ENCODE measurements around the gene OR4K2. TPM values are rescaled to one million over a fixed set of nuclear protein-coding genes. Genes with fewer than 3 reads are reported as not detected.
"Not testable (repeated sequence)": the region's sequence is repeated elsewhere in the genome, so short reads cannot be mapped to it uniquely, and the experiment has no call there.

Gene OR4K2
- total RNA-seq (2014; rRNA removed; shearing (Covaris generic); ENCODE audit: low replicate concordance) = not detected in 2 replicates

- no peak for DNase-seq (ENCODE audit: low read depth)
- in situ Hi-C loops (cut with HindIII; ENCODE audit: low pct_unique_long_range_greater_than_20kb, low sequenced_read_pairs) = no loop called here
Measured at GRCh38 chr14:19874842-19875241, at the start of gene OR4K2. TSS of gene OR4K2 (plus strand) at chr14:19875142. CDS start at chr14:19876268, 1,126 bp downstream.

GRCh38 chr14:19827626-19828244, 47.2 kb upstream of the OR4K2 start:
- DNase-seq (ENCODE audit: low read depth) = peak; percentile 1
- in situ Hi-C loops (cut with HindIII; ENCODE audit: low pct_unique_long_range_greater_than_20kb, low sequenced_read_pairs) = not testable (repeated sequence)

- in situ Hi-C loops (cut with HindIII; ENCODE audit: low pct_unique_long_range_greater_than_20kb, low sequenced_read_pairs) = no loop called here
- no peak for DNase-seq (ENCODE audit: low read depth)
Measured at GRCh38 chr14:19828314-19828713, 46.6 kb upstream of the OR4K2 start.

- DNase-seq (ENCODE audit: low read depth); in situ Hi-C loops (cut with HindIII; ENCODE audit: low pct_unique_long_range_greater_than_20kb, low sequenced_read_pairs): not testable (repeated sequence)
Measured at GRCh38 chr14:19834203-19834848, 40.6 kb upstream of the OR4K2 start.

DNA sequence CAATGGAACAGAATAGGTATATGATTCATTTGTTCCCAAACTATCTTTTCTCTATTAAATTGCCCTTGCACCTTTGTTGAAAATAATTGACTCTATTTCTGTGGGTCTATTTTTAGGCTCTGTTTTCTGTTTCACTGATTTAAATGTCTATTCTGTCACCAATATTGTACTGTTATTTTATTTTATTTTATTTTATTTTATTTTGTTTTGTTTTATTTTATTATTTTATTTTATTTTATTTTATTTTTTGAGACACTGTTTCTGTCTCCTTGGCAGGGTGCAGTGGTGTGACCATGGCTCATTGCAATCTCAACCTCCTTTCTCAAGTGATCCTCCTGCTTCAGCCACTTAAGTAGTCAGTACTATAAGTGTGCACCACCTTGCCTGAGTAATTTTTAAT, 36.5 kb upstream of the OR4K2 start:
- in situ Hi-C loops (cut with HindIII; ENCODE audit: low pct_unique_long_range_greater_than_20kb, low sequenced_read_pairs) = no loop called here
- DNase-seq (ENCODE audit: low read depth) = no peak

- no peak for DNase-seq (ENCODE audit: low read depth)
- in situ Hi-C loops (cut with HindIII; ENCODE audit: low pct_unique_long_range_greater_than_20kb, low sequenced_read_pairs) = no loop called here
Measured at GRCh38 chr14:19851365-19851764, 23.6 kb upstream of the OR4K2 start.

GRCh38 chr14:19866061-19866669, 8.8 kb upstream of the OR4K2 start:
- DNase-seq (ENCODE audit: low read depth); in situ Hi-C loops (cut with HindIII; ENCODE audit: low pct_unique_long_range_greater_than_20kb, low sequenced_read_pairs): not testable (repeated sequence)

- no peak for DNase-seq (ENCODE audit: low read depth)
- in situ Hi-C loops (cut with HindIII; ENCODE audit: low pct_unique_long_range_greater_than_20kb, low sequenced_read_pairs) = no loop called here
Measured at GRCh38 chr14:19873178-19873577, 1.8 kb upstream of the OR4K2 start.

DNA sequence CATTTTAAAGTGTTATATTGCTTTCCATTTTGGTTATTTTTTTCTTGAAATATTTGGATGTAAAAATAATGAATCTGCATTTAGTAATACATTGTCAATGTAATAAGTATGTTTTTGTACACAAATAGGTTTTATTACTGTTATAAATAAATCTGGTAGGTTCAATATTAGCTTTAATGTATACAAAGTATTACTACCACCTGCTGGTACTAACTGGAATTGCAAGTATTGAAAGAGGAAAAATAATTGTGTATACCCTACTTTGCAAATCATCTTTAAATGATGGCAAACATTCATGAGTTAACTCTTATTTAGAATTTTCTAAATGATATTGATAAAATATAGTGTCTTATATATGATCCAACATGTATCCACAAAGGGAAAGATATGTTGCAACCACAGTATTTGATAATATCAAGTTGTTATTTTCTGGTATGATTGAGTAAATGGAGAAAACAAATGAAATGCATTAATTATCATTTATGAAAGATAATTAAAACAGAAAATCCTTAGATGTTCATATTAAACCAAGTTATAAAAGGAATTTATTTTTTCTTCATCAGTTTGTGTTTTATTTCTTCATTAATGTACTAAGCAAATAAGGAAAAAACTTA, 3.2 kb downstream of the OR4K2 start:
- in situ Hi-C loops (cut with HindIII; ENCODE audit: low pct_unique_long_range_greater_than_20kb, low sequenced_read_pairs) = no loop called here
- DNase-seq (ENCODE audit: low read depth) = no peak

DNA sequence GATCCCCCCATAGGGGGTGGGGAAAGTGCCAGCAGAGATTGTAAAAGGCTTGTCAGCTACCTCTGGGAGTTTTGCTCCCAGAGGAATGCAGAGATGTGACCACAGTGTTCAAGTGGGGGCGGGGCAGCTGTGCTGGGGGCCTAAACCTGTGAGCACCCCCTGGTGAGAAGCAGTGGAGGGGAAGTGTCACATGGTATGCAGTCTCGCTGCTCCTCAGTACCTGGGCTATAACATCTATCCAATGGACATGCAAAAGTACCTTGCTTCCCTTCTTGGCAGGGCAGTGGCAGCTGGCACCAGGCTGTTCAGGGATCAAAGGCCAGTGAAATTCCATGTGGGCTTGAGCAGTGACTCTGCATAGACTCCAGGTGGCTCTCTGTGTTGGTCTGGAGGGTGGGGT, 20.3 kb downstream of the OR4K2 start:
- in situ Hi-C loops (cut with HindIII; ENCODE audit: low pct_unique_long_range_greater_than_20kb, low sequenced_read_pairs) = no loop called here
- no peak for DNase-seq (ENCODE audit: low read depth)

DNA sequence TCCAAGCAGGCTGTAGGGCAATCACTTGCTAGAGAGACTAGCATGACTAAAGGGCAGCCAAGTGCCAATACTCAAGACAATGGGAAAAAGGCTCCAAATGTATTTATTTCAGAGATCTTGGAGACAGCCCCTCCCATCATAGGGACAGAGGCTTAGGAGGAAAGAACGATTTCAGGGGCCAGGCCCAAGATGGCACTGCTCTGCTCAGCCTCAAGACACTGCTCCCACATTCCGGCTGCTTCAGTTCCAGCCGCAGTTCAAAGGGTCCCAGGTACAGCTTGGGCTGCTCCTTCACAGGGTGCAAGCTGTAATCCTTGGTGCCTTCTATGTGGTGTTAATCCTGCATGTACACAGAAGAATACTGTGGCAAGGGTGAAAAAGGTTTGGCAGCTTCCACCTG, 26.1 kb downstream of the OR4K2 start:
- in situ Hi-C loops (cut with HindIII; ENCODE audit: low pct_unique_long_range_greater_than_20kb, low sequenced_read_pairs) = no loop called here
- no peak for DNase-seq (ENCODE audit: low read depth)

DNA sequence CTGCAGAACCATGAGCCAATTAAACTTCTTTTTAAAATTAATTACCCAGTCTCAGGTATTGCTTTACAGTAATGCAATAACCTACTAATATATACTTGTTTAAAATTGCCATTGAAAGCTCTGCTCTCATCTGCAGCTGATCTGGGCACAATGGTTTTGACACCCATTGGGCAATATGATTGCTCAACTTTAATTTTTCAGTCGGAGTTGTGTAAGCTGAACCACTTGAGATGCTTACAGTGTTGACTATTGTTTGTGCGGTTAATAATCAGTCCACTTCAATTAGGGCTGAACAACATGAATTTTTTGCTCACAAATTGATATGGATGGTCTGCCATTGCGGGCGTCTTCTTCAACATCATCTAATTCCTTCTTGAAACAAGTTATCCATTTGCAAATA, 27.5 kb downstream of the OR4K2 start:
- no peak for DNase-seq (ENCODE audit: low read depth)
- in situ Hi-C loops (cut with HindIII; ENCODE audit: low pct_unique_long_range_greater_than_20kb, low sequenced_read_pairs) = no loop called here

DNA sequence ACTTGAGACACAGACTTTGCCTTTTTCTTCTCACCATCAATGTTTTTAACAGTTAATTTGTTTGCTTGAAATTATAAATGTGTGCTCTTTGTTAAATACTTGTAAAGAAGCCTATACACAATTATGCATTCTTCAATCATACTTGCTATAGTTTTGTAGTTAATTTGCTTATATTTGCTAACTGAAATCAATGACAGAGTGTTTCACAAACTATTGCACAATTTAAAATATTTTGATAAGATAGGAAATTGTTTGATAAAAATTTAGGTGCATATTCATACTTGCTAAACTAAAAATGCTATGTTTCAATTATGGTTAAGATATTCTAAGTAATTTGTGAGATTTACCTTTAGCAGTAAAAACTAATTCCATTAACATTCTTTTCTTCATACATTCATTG, 31.7 kb downstream of the OR4K2 start:
- in situ Hi-C loops (cut with HindIII; ENCODE audit: low pct_unique_long_range_greater_than_20kb, low sequenced_read_pairs) = no loop called here
- no peak for DNase-seq (ENCODE audit: low read depth)

- DNase-seq (ENCODE audit: low read depth) = no peak
- in situ Hi-C loops (cut with HindIII; ENCODE audit: low pct_unique_long_range_greater_than_20kb, low sequenced_read_pairs) = no loop called here
Measured at GRCh38 chr14:19911114-19911513, 36.2 kb downstream of the OR4K2 start.

GRCh38 chr14:19917243-19917642, 42.3 kb downstream of the OR4K2 start:
- in situ Hi-C loops (cut with HindIII; ENCODE audit: low pct_unique_long_range_greater_than_20kb, low sequenced_read_pairs) = no loop called here
- DNase-seq (ENCODE audit: low read depth) = no peak

DNA sequence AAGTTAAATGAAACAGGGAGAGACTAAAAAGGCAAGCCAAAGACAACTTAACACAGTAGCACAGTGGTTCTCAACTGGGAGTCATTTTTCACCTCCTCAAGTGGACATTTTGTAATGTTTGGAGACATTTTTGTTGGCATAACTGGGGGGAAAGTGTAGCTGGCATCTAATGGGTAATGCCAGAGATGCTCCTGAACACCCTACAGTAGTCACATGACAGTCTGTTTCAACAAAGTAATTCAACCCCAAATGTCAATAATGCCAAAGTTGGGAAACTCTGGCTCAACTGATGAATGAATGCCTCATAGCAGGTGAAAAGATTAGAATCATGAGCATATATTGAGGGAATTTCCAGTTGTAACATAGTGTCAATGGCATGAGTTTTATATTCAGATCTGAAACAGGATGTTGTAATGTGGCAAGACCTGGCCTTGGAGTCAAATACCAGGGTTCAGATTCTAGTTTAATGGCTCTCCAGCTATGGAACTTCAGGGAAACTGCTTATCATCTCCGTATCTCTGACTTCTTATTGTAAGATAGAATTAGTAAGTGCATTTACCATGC, 43.1 kb downstream of the OR4K2 start:
- in situ Hi-C loops (cut with HindIII; ENCODE audit: low pct_unique_long_range_greater_than_20kb, low sequenced_read_pairs) = no loop called here
- DNase-seq (ENCODE audit: low read depth) = no peak

GRCh38 chr14:19918553-19919264, 43.8 kb downstream of the OR4K2 start:
- in situ Hi-C loops (cut with HindIII; ENCODE audit: low pct_unique_long_range_greater_than_20kb, low sequenced_read_pairs) = no loop called here
- DNase-seq (ENCODE audit: low read depth) = no peak

DNA sequence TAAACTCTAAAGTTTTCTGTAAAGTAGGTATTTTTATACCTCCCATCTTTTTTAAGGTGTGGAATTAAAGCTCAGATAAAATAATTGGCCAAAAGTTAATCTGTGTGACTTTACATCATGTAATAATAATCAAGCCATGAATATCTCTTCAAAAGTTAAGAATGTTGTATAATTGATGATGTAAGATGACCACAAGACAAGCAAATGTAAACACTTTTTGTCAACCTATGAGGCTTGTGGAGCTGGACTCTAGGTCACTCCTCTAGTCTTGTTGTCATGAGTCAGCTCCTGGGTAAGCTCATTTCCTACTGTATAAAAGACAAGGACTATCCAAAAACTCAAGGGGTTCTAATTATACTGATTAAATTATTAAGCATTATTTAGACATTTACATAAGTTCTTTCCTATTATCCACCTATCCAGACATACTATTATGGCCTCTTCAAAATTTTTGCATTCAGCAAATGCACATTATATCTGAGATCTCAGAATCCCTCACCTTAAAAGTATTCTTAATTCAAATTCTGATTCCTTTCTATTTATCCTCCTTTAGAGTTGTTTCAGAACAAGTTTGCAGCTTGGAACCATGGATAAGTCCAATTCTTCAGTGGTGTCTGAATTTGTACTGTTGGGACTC, 45.2 kb downstream of the OR4K2 start, which contains the start of gene OR4K5:
TSS of gene OR4K5 (plus strand) at position 587 of the 637 bp plus-strand sequence. CDS start at position 587, 0 bp downstream.
- no peak for DNase-seq (ENCODE audit: low read depth)
- in situ Hi-C loops (cut with HindIII; ENCODE audit: low pct_unique_long_range_greater_than_20kb, low sequenced_read_pairs) = no loop called here

Measured in Caki2 (cell line).